IMR-90 (cell line): Measurements from ENCODE around the gene SLC22A25.

ENCODE experiments used
- BHLHE40 ChIP-seq: fragments of 150-350 bp; IDR thresholded peaks from 2 replicates; pipeline ENCODE4 v1.6.1; 2016; ENCODE audit warnings: mild to moderate bottlenecking, low read depth, low read length
- CEBPB ChIP-seq: IDR thresholded peaks from 2 replicates; pipeline ENCODE4 v1.6.1; 2012; ENCODE audit warnings: low read depth, low read length, improper control_type of control experiment
- CHD1 ChIP-seq: IDR thresholded peaks from 2 replicates; pipeline ENCODE4 v1.6.1; 2012; ENCODE audit warnings: low read depth, low read length, improper control_type of control experiment
- CTCF ChIP-seq: conservative IDR thresholded peaks from 2 replicates; pipeline ENCODE4 v1.5.1; 2012; ENCODE audit warnings: mild to moderate bottlenecking, low read depth, low read length, improper control_type of control experiment
- FOS ChIP-seq: fragments of 150-350 bp; IDR thresholded peaks from 2 replicates; pipeline ENCODE4 v1.6.1; 2016; ENCODE audit warnings: low read depth, low read length
- MAFK ChIP-seq: IDR thresholded peaks from 2 replicates; pipeline ENCODE4 v1.6.1; 2012; ENCODE audit warnings: low read depth, low read length, improper control_type of control experiment
- MAZ ChIP-seq: IDR thresholded peaks from 2 replicates; pipeline ENCODE4 v1.6.1; 2012; ENCODE audit warnings: low read depth, mild to moderate bottlenecking, low read length, improper control_type of control experiment, moderate library complexity, borderline replicate concordance
- POLR2A ChIP-seq: IDR thresholded peaks from 2 replicates; pipeline ENCODE4 v1.6.1; 2012; ENCODE audit warnings: mild to moderate bottlenecking, low read depth, low read length
- RAD21 ChIP-seq: IDR thresholded peaks from 2 replicates; pipeline ENCODE4 v1.6.1; 2012; ENCODE audit warnings: low read length, improper control_type of control experiment
- SMC3 ChIP-seq: fragments of 150-350 bp; IDR thresholded peaks from 2 replicates; pipeline ENCODE4 v1.6.1; 2016; ENCODE audit warnings: low read depth, mild to moderate bottlenecking, antibody characterized with exemption, low read length, moderate library complexity

GRCh38 chr11:63282579-63282978 is 39.2 kb upstream of the SLC22A25 start:
- TF ChIP-seq CEBPB = no peak
- TF ChIP-seq BHLHE40 = no peak
- TF ChIP-seq RAD21 = no peak
- TF ChIP-seq POLR2A = no peak
- no peak for TF ChIP-seq FOS
- TF ChIP-seq CTCF = no peak
- TF ChIP-seq MAFK = no peak
- TF ChIP-seq MAZ = no peak
- no peak for TF ChIP-seq SMC3
- no peak for TF ChIP-seq CHD1
